HepG2 (cell line): ENCODE measurements around the gene ZFHX3. TPM values are rescaled to one million over a fixed set of nuclear protein-coding genes. Genes with fewer than 3 reads are reported as not detected.
A peak's percentile ranks its signal among the peaks of the same experiment; 100 is the strongest.

ENCODE experiments used
- ATAC-seq: fragments of 200-7000 bp; cut with Tn5 transposase; 3 replicates; pipeline ENCODE4 v1.9.1; 2020; ENCODE audit warnings: mild to moderate bottlenecking, moderate library complexity
- BruUV-seq: library from RNA; stranded (reverse); fragments of 400-500 nt; replicated peaks from 2 replicates; lab custom pipeline; 2021; lab: Mats Ljungman, UMichigan
- CTCF ChIA-PET: fragments of 300-600 bp; formaldehyde crosslinking; extraction: SDS; loops from one replicate; lab custom pipeline; 2021; ENCODE audit warnings: low total read pairs, inconsistent platforms, low intra/inter-chr PET ratio; lab: Yijun Ruan, JAX
- POLR2A ChIA-PET: fragments of 350-600 bp; sonication (Branson Sonifier 250); formaldehyde crosslinking; loops from one replicate; lab custom pipeline; 2020; ENCODE audit warnings: antibody characterized with exemption, inconsistent platforms; lab: Yijun Ruan, JAX
- DNase-seq: peaks from one replicate; pipeline ENCODE4 v3.0.0-alpha.2; 2015; ENCODE audit warnings: low spot score
- FAIRE-seq: peaks from 3 replicates; lab custom pipeline; 2011; peaks lifted over from hg19 to GRCh38; lab: Jason Lieb, UNC
- H2AFZ ChIP-seq: one replicate; pipeline ENCODE4 v1.6.1; 2011; ENCODE audit warnings: low read length, inconsistent platforms
- H3K27ac ChIP-seq: fragments of 300-600 bp; 3 replicates; pipeline ENCODE4 v1.8.0; 2011; ENCODE audit warnings: mixed run types, mild to moderate bottlenecking, mixed read lengths, low read length, inconsistent platforms; ENCODE audit not compliant: insufficient read depth; ENCODE audit errors: extremely low read length
- H3K27me3 ChIP-seq, 2 experiments: fragments of 200-600 bp in 1 of 2; 2 replicates in 1 of 2; 3 replicates in 1 of 2; pipeline versions ENCODE4 v1.6.0 to v1.8.0; 2011; ENCODE audit warnings: low read length in 2 of 2, mild to moderate bottlenecking in 2 of 2, moderate library complexity in 2 of 2, inconsistent platforms in 1 of 2; ENCODE audit not compliant: insufficient read depth in 2 of 2, control insufficient read depth in 1 of 2
- H3K36me3 ChIP-seq, 2 experiments: fragments of 200-600 bp in 1 of 2; replicated peaks in 1 of 2; 2 replicates in 1 of 2; 3 replicates in 1 of 2; pipeline versions ENCODE4 v1.5.1 to v1.8.0; 2011; ENCODE audit warnings: low read length in 2 of 2, inconsistent platforms in 1 of 2; ENCODE audit not compliant: insufficient read depth in 2 of 2, control insufficient read depth in 1 of 2
- H3K4me1 ChIP-seq: 2 replicates; pipeline ENCODE4 v1.5.1; 2012; ENCODE audit warnings: low read length, inconsistent platforms; ENCODE audit not compliant: insufficient read depth
- H3K4me2 ChIP-seq: 2 replicates; pipeline ENCODE4 v1.6.0; 2011; ENCODE audit warnings: low read depth, low read length, inconsistent platforms
- H3K4me3 ChIP-seq, 3 experiments: fragments of 200-600 bp in 1 of 3; sonication (generic), shearing (Covaris generic) in 1 of 3; replicated peaks in 1 of 3; 2 replicates each; pipeline ENCODE4 v1.5.1; 2011 to 2016; ENCODE audit warnings: low read length in 3 of 3, inconsistent platforms in 2 of 3, low read depth in 2 of 3, mild to moderate bottlenecking in 2 of 3, control low read depth in 1 of 3, mixed read lengths in 1 of 3; ENCODE audit not compliant: insufficient read depth in 1 of 3
- H3K79me2 ChIP-seq: one replicate; pipeline ENCODE4 v1.6.1; 2011; ENCODE audit warnings: low read length, inconsistent platforms; ENCODE audit not compliant: insufficient read depth
- H3K9ac ChIP-seq: 2 replicates; pipeline ENCODE4 v1.6.0; 2011; ENCODE audit warnings: mild to moderate bottlenecking, low read depth, low read length, inconsistent platforms; ENCODE audit not compliant: insufficient read depth
- H3K9me3 ChIP-seq: 2 replicates; pipeline ENCODE4 v1.5.1; 2012; ENCODE audit warnings: mild to moderate bottlenecking, low read length
- H4K20me1 ChIP-seq: 2 replicates; pipeline ENCODE4 v1.6.0; 2011; ENCODE audit warnings: inconsistent platforms, mild to moderate bottlenecking, low read length, moderate library complexity; ENCODE audit not compliant: insufficient read depth
- PITX1 ChIP-seq: sonication (generic); formaldehyde crosslinking; IDR thresholded peaks from 2 replicates; pipeline ENCODE4 v1.5.1; 2020; ENCODE audit warnings: mild to moderate bottlenecking, missing genetic modification reagents
- ZC3H4 ChIP-seq: sonication (generic); formaldehyde crosslinking; IDR thresholded peaks from 2 replicates; pipeline ENCODE4 v1.4.0; 2020; ENCODE audit warnings: missing genetic modification reagents, borderline replicate concordance
- ZNF3 ChIP-seq: IDR thresholded peaks from 2 replicates; pipeline ENCODE4 v1.7.0; 2017; ENCODE audit warnings: inconsistent platforms
- WGBS: methylation state at CpG from one replicate; pipeline ENCODE4 v1.1.6; 2017; ENCODE audit warnings: low lambda C conversion rate; 5-methylcytosine and 5-hydroxymethylcytosine counted together
- in situ Hi-C: cut with HindIII; loops from 2 replicates; pipeline ENCODE4 v1.10.0; 2017; ENCODE audit warnings: low pct_unique_long_range_greater_than_20kb; ENCODE audit not compliant: extremely low pct_ligation_motif_present
- intact Hi-C: fragments of 100-400 bp; cut with micrococcal nuclease; formaldehyde crosslinking; loops from one replicate; pipeline ENCODE4 v1.10.0; 2022; ENCODE audit not compliant: unreplicated experiment
- polyA plus RNA-seq, 8 experiments: library from polyadenylated mRNA; depleted of rRNA in 3 of 8; stranded (reverse) in 7 of 8; unstranded in 1 of 8; fragments of >200 nt; fragmentation: Illumina TruSeq in 4 of 8; extraction: Trizol in 4 of 8; gene quantifications; 2 replicates each; pipeline versions ENCODE4 v1.2.1 to v1.2.3, GENCODE V29; 2011 to 2016; ENCODE audit warnings: low read depth in 4 of 8, missing spikeins in 1 of 8, mixed read lengths in 1 of 8; ENCODE audit not compliant: insufficient read depth in 1 of 8
- total RNA-seq, 5 experiments: library from RNA; depleted of rRNA; stranded (reverse); fragments of >200 nt; fragmentation: Illumina TruSeq; extraction: Trizol; gene quantifications; 2 replicates each; pipeline ENCODE4 v1.2.3, GENCODE V29; 2016; ENCODE audit warnings: low read depth in 1 of 5
- TF ChIP-seq, protein P1 (sequence below): sonication (generic); formaldehyde crosslinking; IDR thresholded peaks from 2 replicates; pipeline ENCODE4 v1.4.0; 2020; ENCODE audit warnings: mild to moderate bottlenecking, missing genetic modification reagents

The ZFHX3 gene
- total and polyA plus RNA-seq, 2 of the 13 experiments (the other 11 are each of a cell fraction or from before 2014, with no cell fraction given), result 5.0 to 6.0 TPM

DNA sequence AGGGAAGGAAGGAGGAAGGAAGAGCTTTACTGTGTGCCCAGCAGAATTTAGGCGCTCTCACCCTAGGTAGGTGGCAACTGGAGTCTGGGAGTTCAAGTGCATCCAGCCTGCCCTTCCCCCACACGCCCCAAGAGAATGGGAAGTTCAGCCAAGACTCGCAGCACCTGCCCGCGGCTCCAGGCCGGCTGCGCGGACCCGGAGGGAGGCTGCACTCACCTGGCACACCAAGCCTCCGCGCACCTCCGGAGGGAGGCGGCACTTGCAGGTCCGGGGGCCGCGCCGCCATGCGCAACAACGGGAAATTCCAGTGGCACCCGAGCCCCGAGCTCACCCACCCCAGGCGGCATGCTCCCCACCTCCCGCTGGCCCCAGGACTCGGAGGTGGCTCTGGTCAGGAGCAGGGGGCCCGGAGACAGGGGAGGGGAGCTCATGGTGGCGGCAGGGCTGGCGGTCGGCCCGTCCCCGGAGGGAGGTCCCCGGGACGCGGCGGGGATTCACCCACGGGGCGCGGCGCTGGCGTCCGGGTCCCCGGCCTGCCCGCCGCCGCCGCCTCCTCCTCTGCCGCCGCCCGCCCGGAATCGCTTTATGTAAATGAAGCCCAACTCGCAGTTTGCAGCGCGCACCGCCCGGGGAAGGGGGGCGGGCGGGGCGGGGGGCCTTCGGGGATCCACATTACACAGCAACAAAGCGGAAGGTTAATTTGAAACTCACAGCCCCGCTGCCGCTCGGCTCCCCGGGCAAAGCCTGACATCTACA, at the start of gene ZFHX3 (continued):
- peak; percentile 77; the same call in 1 of the 2 replicates for TF ChIP-seq ZC3H4 (CRISPR knock-in tag)

DNA sequence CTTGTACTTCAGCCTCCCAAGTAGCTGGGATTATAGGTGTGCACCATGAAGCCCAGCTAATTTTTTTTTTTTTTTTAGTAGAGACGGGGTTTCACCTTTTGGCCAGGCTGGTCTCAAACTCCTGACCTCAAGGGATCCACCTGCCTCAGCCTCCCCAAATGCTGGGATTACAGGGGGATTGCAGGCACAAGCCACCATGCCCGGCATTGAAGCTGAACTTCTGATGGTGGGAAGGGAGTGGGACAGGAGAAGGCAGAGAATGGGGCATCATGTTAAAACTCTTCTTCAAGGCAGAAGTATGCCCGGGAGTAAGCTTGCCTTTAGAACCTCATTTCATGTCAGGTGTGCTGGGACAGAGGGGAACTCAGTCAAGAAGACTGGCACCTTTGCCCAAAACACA, 48.6 kb upstream of the ZFHX3 start:
- no peak overlapping the region for H3K4me2 ChIP-seq
- TF ChIP-seq PITX1 (CRISPR knock-in tag), result no peak
- TF ChIP-seq ZNF3 (CRISPR knock-in tag), result no peak
- TF ChIP-seq, protein P1, sequence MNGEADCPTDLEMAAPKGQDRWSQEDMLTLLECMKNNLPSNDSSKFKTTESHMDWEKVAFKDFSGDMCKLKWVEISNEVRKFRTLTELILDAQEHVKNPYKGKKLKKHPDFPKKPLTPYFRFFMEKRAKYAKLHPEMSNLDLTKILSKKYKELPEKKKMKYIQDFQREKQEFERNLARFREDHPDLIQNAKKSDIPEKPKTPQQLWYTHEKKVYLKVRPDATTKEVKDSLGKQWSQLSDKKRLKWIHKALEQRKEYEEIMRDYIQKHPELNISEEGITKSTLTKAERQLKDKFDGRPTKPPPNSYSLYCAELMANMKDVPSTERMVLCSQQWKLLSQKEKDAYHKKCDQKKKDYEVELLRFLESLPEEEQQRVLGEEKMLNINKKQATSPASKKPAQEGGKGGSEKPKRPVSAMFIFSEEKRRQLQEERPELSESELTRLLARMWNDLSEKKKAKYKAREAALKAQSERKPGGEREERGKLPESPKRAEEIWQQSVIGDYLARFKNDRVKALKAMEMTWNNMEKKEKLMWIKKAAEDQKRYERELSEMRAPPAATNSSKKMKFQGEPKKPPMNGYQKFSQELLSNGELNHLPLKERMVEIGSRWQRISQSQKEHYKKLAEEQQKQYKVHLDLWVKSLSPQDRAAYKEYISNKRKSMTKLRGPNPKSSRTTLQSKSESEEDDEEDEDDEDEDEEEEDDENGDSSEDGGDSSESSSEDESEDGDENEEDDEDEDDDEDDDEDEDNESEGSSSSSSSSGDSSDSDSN (CRISPR knock-in tag), result no peak
- TF ChIP-seq, all 625 proteins: peak for 0
- Histone ChIP-seq H3K27ac (no peak overlapping the region), H3K79me2 (no peaks in the 10 kb centered on the region), H3K9ac (no peak overlapping the region), H3K4me1 (peaks cover 16% of the 10 kb centered on the region), H4K20me1 (no peaks in the 10 kb centered on the region), H3K9me3 (no peaks in the 10 kb centered on the region), H3K36me3 (no peaks in the 10 kb centered on the region), H3K4me3 (no peak overlapping the region), H2AFZ (no peak overlapping the region), H3K27me3 (peaks cover 2 to 4% of the 10 kb centered on the region in 2 experiments; a peak in 2 of 5 replicates)
- FAIRE-seq (no peak), ATAC-seq (no peak), DNase-seq (no peak)
- ChIA-PET POLR2A (no interaction called here), CTCF (no interaction called here)
- no TSS peak for BruUV-seq
- intact Hi-C loops, result no loop called here
- 17% methylated on average over 3 of the region's 3 CpGs for WGBS
- in situ Hi-C loops, result no loop called here
